ENCODE data around the gene KRTCAP3. TPM values are rescaled to one million over a fixed set of nuclear protein-coding genes. Genes with fewer than 3 reads are reported as not detected.

The KRTCAP3 gene
- total and polyA plus RNA-seq, 2 donors (not counting 1 experiment from before 2014, with no cell fraction given) = 8.6 to 15.0 TPM

DNA sequence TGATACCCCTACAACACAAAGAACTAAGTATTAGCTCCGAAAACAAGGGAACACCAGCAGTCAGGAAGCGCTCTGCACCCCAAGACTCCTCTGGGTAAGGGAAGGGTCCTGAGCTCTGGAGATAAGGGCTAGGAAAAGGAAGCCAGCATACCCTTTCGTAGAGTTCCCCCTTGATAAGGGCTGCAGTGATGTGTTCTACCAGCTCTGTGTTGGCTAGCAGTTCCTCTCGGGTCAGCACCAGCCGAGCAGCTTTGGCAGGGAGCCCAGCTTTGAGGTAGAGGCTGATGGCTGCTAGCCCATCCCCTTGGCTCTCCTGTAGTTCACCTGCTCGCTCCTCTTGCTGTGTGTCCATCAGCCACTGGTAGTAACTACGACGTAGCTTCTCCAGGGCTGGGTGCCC, 18.9 kb downstream of the KRTCAP3 start:
- TF ChIP-seq EZH2 (IDR thresholded peaks at IDR 0.05; ENCODE audit: borderline replicate concordance, insufficient read depth, low read depth, low read length, poor library complexity, severe bottlenecking) = no peak
- TF ChIP-seq, protein P1, sequence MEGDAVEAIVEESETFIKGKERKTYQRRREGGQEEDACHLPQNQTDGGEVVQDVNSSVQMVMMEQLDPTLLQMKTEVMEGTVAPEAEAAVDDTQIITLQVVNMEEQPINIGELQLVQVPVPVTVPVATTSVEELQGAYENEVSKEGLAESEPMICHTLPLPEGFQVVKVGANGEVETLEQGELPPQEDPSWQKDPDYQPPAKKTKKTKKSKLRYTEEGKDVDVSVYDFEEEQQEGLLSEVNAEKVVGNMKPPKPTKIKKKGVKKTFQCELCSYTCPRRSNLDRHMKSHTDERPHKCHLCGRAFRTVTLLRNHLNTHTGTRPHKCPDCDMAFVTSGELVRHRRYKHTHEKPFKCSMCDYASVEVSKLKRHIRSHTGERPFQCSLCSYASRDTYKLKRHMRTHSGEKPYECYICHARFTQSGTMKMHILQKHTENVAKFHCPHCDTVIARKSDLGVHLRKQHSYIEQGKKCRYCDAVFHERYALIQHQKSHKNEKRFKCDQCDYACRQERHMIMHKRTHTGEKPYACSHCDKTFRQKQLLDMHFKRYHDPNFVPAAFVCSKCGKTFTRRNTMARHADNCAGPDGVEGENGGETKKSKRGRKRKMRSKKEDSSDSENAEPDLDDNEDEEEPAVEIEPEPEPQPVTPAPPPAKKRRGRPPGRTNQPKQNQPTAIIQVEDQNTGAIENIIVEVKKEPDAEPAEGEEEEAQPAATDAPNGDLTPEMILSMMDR (IDR thresholded peaks at IDR 0.05) = no peak
- H3K9me3 ChIP-seq (ENCODE audit: control extremely low read depth in 1 of 3, control insufficient read depth in 2 of 3, insufficient read depth in 1 of 3, low read length in 2 of 3) = no peaks in the 10 kb centered on the region
- no peaks in the 10 kb centered on the region for H3K27me3 Mint-ChIP-seq
- H3K27ac Mint-ChIP-seq = no peak overlapping the region
- peaks cover 0 to 12% of the 10 kb centered on the region in 2 experiments for H3K36me3 ChIP-seq (replicated peaks in 1 of 2; ENCODE audit: control extremely low read depth in 1 of 2, control insufficient read depth in 1 of 2, extremely low read depth in 1 of 2, insufficient read depth in 2 of 2, low read length in 1 of 2)
- no peaks in the 10 kb centered on the region for H3K4me1 Mint-ChIP-seq
- H3K4me3 ChIP-seq (ENCODE audit: control extremely low read depth in 1 of 5, extremely low read depth in 1 of 5, insufficient read depth in 1 of 5, low read depth in 2 of 5, low read length in 4 of 5) = no peak overlapping the region
- H3K4me3 Mint-ChIP-seq = no peak overlapping the region
- ChIA-PET CTCF (no interaction called here), POLR2A (no interaction called here)
- no peaks in the 10 kb centered on the region for H3K79me2 ChIP-seq (ENCODE audit: control insufficient read depth, insufficient read depth, low read length)
- no peaks in the 10 kb centered on the region for H4K20me1 ChIP-seq (ENCODE audit: control insufficient read depth, insufficient read depth, low read length, poor library complexity, severe bottlenecking)
- no peak overlapping the region for H2AFZ ChIP-seq (ENCODE audit: insufficient read depth, low read depth, low read length, poor library complexity, severe bottlenecking)
- H3K9me3 Mint-ChIP-seq (ENCODE audit: insufficient read depth) = no peaks in the 10 kb centered on the region
- no peak overlapping the region for H3K4me2 ChIP-seq (replicated peaks; ENCODE audit: low read depth, low read length, poor library complexity, severe bottlenecking)
- H3K4me1 ChIP-seq (ENCODE audit: control insufficient read depth in 2 of 2, insufficient read depth in 2 of 2, low read length in 2 of 2) = no peaks in the 10 kb centered on the region
- WGBS (ENCODE audit: insufficient coverage) = 67% methylated on average over 6 of the region's 8 CpGs
- H3K9ac ChIP-seq (ENCODE audit: low read length) = no peak overlapping the region
- intact Hi-C loops (cut with micrococcal nuclease) = no loop called here
- H3K27ac ChIP-seq (ENCODE audit: low read length in 2 of 2) = no peak overlapping the region
- no peaks in the 10 kb centered on the region for H3K27me3 ChIP-seq (replicated peaks in 1 of 4; ENCODE audit: control extremely low read depth in 1 of 4, control insufficient read depth in 3 of 4, insufficient read depth in 4 of 4, low read length in 3 of 4)
- ATAC-seq (ENCODE audit: low read depth) = no peak
- DNase-seq = no peak

DNA sequence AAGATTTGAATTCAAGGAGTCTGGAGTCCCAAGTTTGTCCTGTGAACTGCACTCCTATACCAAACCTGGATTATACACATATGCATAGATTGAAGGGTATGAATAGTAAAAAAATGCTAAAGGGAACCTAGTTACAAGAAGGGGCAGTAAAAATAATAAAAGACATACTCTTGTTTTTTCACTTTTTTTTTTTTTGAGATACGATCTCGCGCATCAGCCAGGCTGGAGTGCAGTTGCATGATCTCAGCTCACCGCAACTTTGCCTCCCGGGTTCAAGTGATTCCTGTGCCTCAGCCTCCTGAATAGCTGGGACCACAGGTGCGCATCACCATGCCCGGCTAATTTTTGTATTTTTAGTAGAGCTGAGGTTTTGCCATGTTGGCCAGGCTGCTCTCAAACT, 22.3 kb downstream of the KRTCAP3 start:
- peaks cover 0 to 3% of the 10 kb centered on the region in 2 experiments for H3K36me3 ChIP-seq (replicated peaks in 1 of 2; ENCODE audit: control extremely low read depth in 1 of 2, control insufficient read depth in 1 of 2, extremely low read depth in 1 of 2, insufficient read depth in 2 of 2, low read length in 1 of 2)
- H4K20me1 ChIP-seq (ENCODE audit: control insufficient read depth, insufficient read depth, low read length, poor library complexity, severe bottlenecking) = no peaks in the 10 kb centered on the region
- no peaks in the 10 kb centered on the region for H3K9me3 ChIP-seq (ENCODE audit: control extremely low read depth in 1 of 3, control insufficient read depth in 2 of 3, insufficient read depth in 1 of 3, low read length in 2 of 3)
- DNase-seq = no peak
- Mint-ChIP-seq H3K27me3 (no peaks in the 10 kb centered on the region), H3K9me3 (ENCODE audit: insufficient read depth) (no peaks in the 10 kb centered on the region), H3K27ac (no peak overlapping the region), H3K4me3 (no peak overlapping the region), H3K4me1 (no peaks in the 10 kb centered on the region)
- ATAC-seq (ENCODE audit: low read depth) = no peak
- TF ChIP-seq, protein P1 (IDR thresholded peaks at IDR 0.05) = no peak
- TF ChIP-seq EZH2 (IDR thresholded peaks at IDR 0.05; ENCODE audit: borderline replicate concordance, insufficient read depth, low read depth, low read length, poor library complexity, severe bottlenecking) = no peak
- WGBS (ENCODE audit: insufficient coverage) = 100% methylated on average over 7 of the region's 7 CpGs
- POLR2A ChIA-PET = no interaction called here
- H3K27ac ChIP-seq (ENCODE audit: low read length in 2 of 2) = no peak overlapping the region
- CTCF ChIA-PET = no interaction called here
- H3K27me3 ChIP-seq (replicated peaks in 1 of 4; ENCODE audit: control extremely low read depth in 1 of 4, control insufficient read depth in 3 of 4, insufficient read depth in 4 of 4, low read length in 3 of 4) = no peaks in the 10 kb centered on the region
- intact Hi-C loops (cut with micrococcal nuclease) = no loop called here
- H3K4me3 ChIP-seq (ENCODE audit: control extremely low read depth in 1 of 5, extremely low read depth in 1 of 5, insufficient read depth in 1 of 5, low read depth in 2 of 5, low read length in 4 of 5) = no peak overlapping the region
- no peak overlapping the region for H3K4me2 ChIP-seq (replicated peaks; ENCODE audit: low read depth, low read length, poor library complexity, severe bottlenecking)
- no peaks in the 10 kb centered on the region for H3K4me1 ChIP-seq (ENCODE audit: control insufficient read depth in 2 of 2, insufficient read depth in 2 of 2, low read length in 2 of 2)
- no peak overlapping the region for H3K9ac ChIP-seq (ENCODE audit: low read length)
- no peak overlapping the region for H2AFZ ChIP-seq (ENCODE audit: insufficient read depth, low read depth, low read length, poor library complexity, severe bottlenecking)
- H3K79me2 ChIP-seq (ENCODE audit: control insufficient read depth, insufficient read depth, low read length) = no peaks in the 10 kb centered on the region
